Mesenchymal stem cell (in vitro differentiated cells and primary cell): ENCODE results near the gene LDAH.

ENCODE experiments used
- DNase-seq: peaks from one replicate; pipeline ENCODE4 v3.0.0-alpha.2; 2013
- H2AFZ ChIP-seq: one replicate; pipeline ENCODE4 v1.6.1; 2013; ENCODE audit warnings: low read depth, mild to moderate bottlenecking, control low read depth, inconsistent platforms, low read length, moderate library complexity
- H2AK5ac ChIP-seq: 2 replicates; pipeline ENCODE4 v1.6.1; 2013; ENCODE audit warnings: low read length, moderate library complexity, mild to moderate bottlenecking, inconsistent platforms; ENCODE audit not compliant: severe bottlenecking
- H2BK120ac ChIP-seq: one replicate; pipeline ENCODE4 v1.6.1; 2013; ENCODE audit warnings: low read depth, mild to moderate bottlenecking, inconsistent platforms, low read length, moderate library complexity
- H2BK12ac ChIP-seq, 2 experiments: one replicate each; pipeline ENCODE4 v1.6.1; 2013; ENCODE audit warnings: inconsistent platforms in 2 of 2, low read length in 2 of 2, mild to moderate bottlenecking in 2 of 2, moderate library complexity in 2 of 2, control low read depth in 1 of 2
- H2BK15ac ChIP-seq: one replicate; pipeline ENCODE4 v1.6.1; 2013; ENCODE audit warnings: mild to moderate bottlenecking, low read depth, inconsistent platforms; ENCODE audit not compliant: poor library complexity, severe bottlenecking
- H2BK5ac ChIP-seq: 2 replicates; pipeline ENCODE4 v1.6.1; 2013; ENCODE audit warnings: low read depth, mild to moderate bottlenecking, low read length, control low read depth, inconsistent platforms; ENCODE audit not compliant: poor library complexity, severe bottlenecking
- H3K14ac ChIP-seq, 2 experiments: one replicate each; pipeline ENCODE4 v1.6.1; 2013; ENCODE audit warnings: inconsistent platforms in 2 of 2, low read length in 2 of 2, control low read depth in 1 of 2, mild to moderate bottlenecking in 1 of 2, moderate library complexity in 1 of 2
- H3K18ac ChIP-seq, 2 experiments: one replicate each; pipeline ENCODE4 v1.6.1; 2013; ENCODE audit warnings: inconsistent platforms in 2 of 2, low read length in 2 of 2, control low read depth in 1 of 2, low read depth in 1 of 2, mild to moderate bottlenecking in 1 of 2
- H3K23ac ChIP-seq, 2 experiments: one replicate each; pipeline ENCODE4 v1.6.1; 2013; ENCODE audit warnings: inconsistent platforms in 2 of 2, low read length in 2 of 2, mild to moderate bottlenecking in 2 of 2, moderate library complexity in 2 of 2, control low read depth in 1 of 2
- H3K27ac ChIP-seq: 2 replicates; pipeline ENCODE4 v1.5.1; 2013; ENCODE audit warnings: mild to moderate bottlenecking, moderate library complexity, low read length, control low read depth, inconsistent platforms; ENCODE audit not compliant: poor library complexity, severe bottlenecking
- H3K27me3 ChIP-seq, 2 experiments: 2 replicates each; pipeline versions ENCODE4 v1.6.1 to v1.7.0; 2013; ENCODE audit warnings: low read length in 2 of 2, mild to moderate bottlenecking in 2 of 2, moderate library complexity in 2 of 2, control low read depth in 1 of 2, inconsistent platforms in 1 of 2; ENCODE audit not compliant: control insufficient read depth in 1 of 2, insufficient read depth in 1 of 2
- H3K36me3 ChIP-seq, 2 experiments: 2 replicates each; pipeline versions ENCODE4 v1.6.1 to v1.7.0; 2013; ENCODE audit warnings: low read length in 2 of 2, control low read depth in 1 of 2, inconsistent platforms in 1 of 2, low read depth in 1 of 2, mild to moderate bottlenecking in 1 of 2; ENCODE audit not compliant: insufficient read depth in 2 of 2, control insufficient read depth in 1 of 2
- H3K4ac ChIP-seq, 2 experiments: one replicate each; pipeline ENCODE4 v1.6.1; 2013; ENCODE audit warnings: inconsistent platforms in 2 of 2, low read length in 2 of 2, mild to moderate bottlenecking in 2 of 2, moderate library complexity in 2 of 2, control low read depth in 1 of 2, low read depth in 1 of 2
- H3K4me1 ChIP-seq: 2 replicates; pipeline ENCODE4 v1.6.1; 2013; ENCODE audit warnings: low read depth, low read length, control low read depth; ENCODE audit not compliant: control insufficient read depth, insufficient read depth
- H3K4me2 ChIP-seq: 2 replicates; pipeline ENCODE4 v1.6.1; 2013; ENCODE audit warnings: low read length, mild to moderate bottlenecking, inconsistent platforms; ENCODE audit not compliant: poor library complexity, severe bottlenecking
- H3K4me3 ChIP-seq, 2 experiments: 2 replicates each; pipeline versions ENCODE4 v1.5.1 to v1.7.0; 2013; ENCODE audit warnings: low read length in 2 of 2, mild to moderate bottlenecking in 2 of 2, control low read depth in 1 of 2, low read depth in 1 of 2; ENCODE audit not compliant: insufficient read depth in 1 of 2
- H3K79me1 ChIP-seq: replicated peaks from 2 replicates; pipeline ENCODE4 v1.6.1; 2013; ENCODE audit warnings: mild to moderate bottlenecking, control low read depth, low read length, inconsistent platforms; ENCODE audit not compliant: poor library complexity, severe bottlenecking
- H3K9ac ChIP-seq: 2 replicates; pipeline ENCODE4 v1.7.0; 2013; ENCODE audit warnings: mild to moderate bottlenecking, low read length, moderate library complexity
- H3K9me3 ChIP-seq: 2 replicates; pipeline ENCODE4 v1.7.0; 2013; ENCODE audit warnings: mild to moderate bottlenecking, low read length; ENCODE audit not compliant: control insufficient read depth
- H4K8ac ChIP-seq: one replicate; pipeline ENCODE4 v1.6.1; 2013; ENCODE audit warnings: inconsistent platforms, mild to moderate bottlenecking, low read length, moderate library complexity
- H4K91ac ChIP-seq: one replicate; pipeline ENCODE4 v1.6.1; 2013; ENCODE audit warnings: mild to moderate bottlenecking, low read length, inconsistent platforms
- WGBS: methylation state at CpG from one replicate; pipeline ENCODE4 v1.1.7; 2013; ENCODE audit warnings: mixed read lengths; 5-methylcytosine and 5-hydroxymethylcytosine counted together

The LDAH gene

DNA sequence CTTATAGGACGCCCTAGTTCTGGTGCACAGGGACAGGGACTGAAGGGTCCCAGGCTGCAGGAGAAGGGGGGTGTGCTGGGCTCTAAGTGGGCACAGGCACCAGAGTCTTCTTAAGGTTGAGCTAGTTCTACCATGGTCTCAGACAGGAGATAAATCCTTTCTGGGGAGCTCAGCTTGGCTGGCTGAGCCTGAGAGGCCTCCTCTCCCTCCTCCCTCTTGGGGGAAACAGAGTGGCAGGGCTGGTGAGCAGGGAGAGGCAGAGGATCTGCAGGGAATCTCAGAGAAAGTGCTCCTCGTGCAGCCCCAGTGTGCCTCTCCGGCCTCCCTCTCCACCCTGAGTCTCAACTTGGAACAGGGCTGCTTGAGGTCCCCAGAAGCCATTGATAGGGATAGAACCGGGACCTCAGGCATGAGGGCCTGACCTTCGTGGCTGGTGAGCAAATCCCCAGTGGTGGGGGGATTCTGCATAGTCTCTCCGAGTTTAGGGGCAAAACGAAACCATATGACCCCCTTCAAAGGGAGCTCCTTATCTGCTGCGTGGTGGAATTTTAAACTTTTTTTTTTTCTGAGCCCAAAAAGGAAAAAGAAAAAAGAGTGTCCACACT lies 153.9 kb downstream of the LDAH start:
- Histone ChIP-seq H3K4me1 (peaks cover 43% of the 10 kb centered on the region), H3K18ac (no peak overlapping the region), H2AK5ac (no peak overlapping the region), H3K79me1 (peaks cover 10% of the 10 kb centered on the region), H2BK15ac (no peak overlapping the region), H3K9me3 (no peaks in the 10 kb centered on the region), H3K23ac (no peak overlapping the region), H2BK120ac (no peak overlapping the region), H3K4me2 (peak overlapping the region; percentile 64), H4K8ac (no peak overlapping the region), H3K4me3 (peak overlapping the region in 1 of 2 experiments; percentile 36), H4K91ac (no peak overlapping the region), H3K4ac (no peak overlapping the region), H2AFZ (no peak overlapping the region), H3K27me3 (peaks cover 20 to 91% of the 10 kb centered on the region in 2 experiments), H3K27ac (no peak overlapping the region), H3K14ac (no peak overlapping the region), H2BK12ac (no peak overlapping the region), H3K36me3 (peaks cover 0 to 35% of the 10 kb centered on the region in 2 experiments), H3K9ac (no peak overlapping the region), H2BK5ac (no peak overlapping the region)
- DNase-seq = no peak
- 68% methylated on average over 8 of the region's 8 CpGs for WGBS

GRCh38 chr2:20668451-20668850 lies 154.4 kb downstream of the LDAH start:
- H3K4me2 ChIP-seq = peak overlapping the region; percentile 64
- H3K4ac ChIP-seq = no peak overlapping the region
- no peak for DNase-seq
- no peak overlapping the region for H3K27ac ChIP-seq
- no peak overlapping the region for H2BK5ac ChIP-seq
- H3K9me3 ChIP-seq = no peaks in the 10 kb centered on the region
- no peak overlapping the region for H2AK5ac ChIP-seq
- no peak overlapping the region for H3K23ac ChIP-seq
- peaks cover 24 to 91% of the 10 kb centered on the region in 2 experiments for H3K27me3 ChIP-seq
- no peak overlapping the region for H4K8ac ChIP-seq
- no peak overlapping the region for H2BK12ac ChIP-seq
- whole genome bisulfite sequencing = 82% methylated on average over 6 of the region's 6 CpGs
- H3K18ac ChIP-seq = no peak overlapping the region
- no peak overlapping the region for H2AFZ ChIP-seq
- peaks cover 10% of the 10 kb centered on the region for H3K79me1 ChIP-seq
- peak overlapping the region in 1 of 2 experiments; percentile 36 for H3K4me3 ChIP-seq
- H2BK120ac ChIP-seq = no peak overlapping the region
- H3K4me1 ChIP-seq = peaks cover 45% of the 10 kb centered on the region
- no peak overlapping the region for H2BK15ac ChIP-seq
- no peak overlapping the region for H3K9ac ChIP-seq
- peaks cover 0 to 31% of the 10 kb centered on the region in 2 experiments for H3K36me3 ChIP-seq
- no peak overlapping the region for H3K14ac ChIP-seq
- H4K91ac ChIP-seq = no peak overlapping the region

- no peak for DNase-seq
- Histone ChIP-seq H4K8ac (no peak overlapping the region), H3K9me3 (no peaks in the 10 kb centered on the region), H3K27ac (no peak overlapping the region), H2BK120ac (no peak overlapping the region), H3K4me2 (peak overlapping the region; percentile 64), H3K79me1 (peaks cover 10% of the 10 kb centered on the region), H3K36me3 (peaks cover 0 to 31% of the 10 kb centered on the region in 2 experiments), H3K4me3 (peak overlapping the region in 1 of 2 experiments; percentile 74), H2AFZ (no peak overlapping the region), H3K9ac (no peak overlapping the region), H3K27me3 (peaks cover 25 to 92% of the 10 kb centered on the region in 2 experiments), H3K14ac (no peak overlapping the region), H2BK5ac (no peak overlapping the region), H3K18ac (peak overlapping the region in 1 of 2 experiments; percentile 42), H3K4ac (no peak overlapping the region), H2AK5ac (no peak overlapping the region), H3K4me1 (peaks cover 46% of the 10 kb centered on the region), H2BK15ac (peak overlapping the region; percentile 44), H2BK12ac (no peak overlapping the region), H3K23ac (no peak overlapping the region), H4K91ac (no peak overlapping the region)
- 16% methylated on average over 39 of the region's 39 CpGs for WGBS
These were observed 155.1 kb downstream of the LDAH start for GRCh38 chr2:20667531-20668401.

DNA sequence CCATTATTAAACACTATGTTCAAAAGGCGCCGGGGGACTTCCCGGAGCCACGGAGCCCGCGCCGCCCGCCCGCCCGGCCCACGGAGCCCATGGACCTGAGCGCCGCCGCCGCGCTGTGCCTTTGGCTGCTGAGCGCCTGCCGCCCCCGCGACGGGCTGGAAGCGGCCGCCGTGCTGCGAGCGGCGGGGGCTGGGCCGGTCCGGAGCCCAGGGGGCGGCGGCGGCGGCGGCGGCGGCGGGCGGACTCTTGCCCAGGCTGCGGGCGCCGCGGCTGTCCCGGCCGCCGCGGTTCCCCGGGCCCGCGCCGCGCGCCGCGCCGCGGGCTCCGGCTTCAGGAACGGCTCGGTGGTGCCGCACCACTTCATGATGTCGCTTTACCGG lies 155.8 kb downstream of the LDAH start:
- H3K27me3 ChIP-seq = peaks cover 31 to 92% of the 10 kb centered on the region in 2 experiments
- peaks cover 45% of the 10 kb centered on the region for H3K4me1 ChIP-seq
- no peak for DNase-seq
- H3K14ac ChIP-seq = no peak overlapping the region
- H2AFZ ChIP-seq = no peak overlapping the region
- H2BK15ac ChIP-seq = no peak overlapping the region
- H2BK120ac ChIP-seq = no peak overlapping the region
- H3K79me1 ChIP-seq = peaks cover 9% of the 10 kb centered on the region
- WGBS = 0% methylated on average over 10 of the region's 62 CpGs
- no peak overlapping the region for H3K27ac ChIP-seq
- H3K23ac ChIP-seq = no peak overlapping the region
- H3K4ac ChIP-seq = no peak overlapping the region
- no peak overlapping the region for H3K9ac ChIP-seq
- no peak overlapping the region for H2BK12ac ChIP-seq
- H3K9me3 ChIP-seq = no peaks in the 10 kb centered on the region
- no peak overlapping the region for H4K8ac ChIP-seq
- H3K4me2 ChIP-seq = peak overlapping the region; percentile 64
- no peak overlapping the region for H2AK5ac ChIP-seq
- H3K18ac ChIP-seq = peak overlapping the region in 1 of 2 experiments; percentile 42
- peaks cover 0 to 26% of the 10 kb centered on the region in 2 experiments for H3K36me3 ChIP-seq
- H4K91ac ChIP-seq = no peak overlapping the region
- no peak overlapping the region for H2BK5ac ChIP-seq
- H3K4me3 ChIP-seq = peak overlapping the region in 1 of 2 experiments; percentile 74
